Activated CD8-positive, alpha-beta T cell treated with anti-CD3 and anti-CD28 coated beads for 36 hours (primary cell): ENCODE results near the gene KIF18B. TPM values are rescaled to one million over a fixed set of nuclear protein-coding genes. Genes with fewer than 3 reads are reported as not detected.
"Not testable (repeated sequence)": the region's sequence is repeated elsewhere in the genome, so short reads cannot be mapped to it uniquely, and the experiment has no call there.

ENCODE experiments used
- ATAC-seq: fragments of 200-7000 bp; cut with Tn5 transposase; one replicate; pipeline ENCODE4 v1.10.0; 2021; ENCODE audit warnings: mild to moderate bottlenecking, moderate library complexity
- CTCF ChIA-PET: fragments of 350-600 bp; sonication (Branson Sonifier 250); formaldehyde crosslinking; loops from one replicate; lab custom pipeline; 2021; ENCODE audit warnings: antibody characterized with exemption; lab: Charles Lee
- POLR2A ChIA-PET: fragments of 350-600 bp; sonication (Branson Sonifier 250); formaldehyde crosslinking; loops from one replicate; lab custom pipeline; 2021; ENCODE audit warnings: antibody characterized with exemption; lab: Charles Lee
- DNase-seq: peaks from one replicate; pipeline ENCODE4 v3.0.0-alpha.2; 2020
- H3K27ac Mint-ChIP-seq: one replicate; pipeline ENCODE4 v1.8.0; 2021; ENCODE audit warnings: mild to moderate bottlenecking, mixed read lengths
- H3K27me3 Mint-ChIP-seq: one replicate; pipeline ENCODE4 v1.8.0; 2021; ENCODE audit warnings: mixed read lengths
- H3K36me3 Mint-ChIP-seq: one replicate; pipeline ENCODE4 v1.8.0; 2021; ENCODE audit warnings: low read depth, mixed read lengths
- H3K4me1 Mint-ChIP-seq: one replicate; pipeline ENCODE4 v1.8.0; 2021; ENCODE audit warnings: low read depth, mixed read lengths
- H3K4me3 Mint-ChIP-seq: one replicate; pipeline ENCODE4 v1.8.0; 2021; ENCODE audit warnings: mild to moderate bottlenecking, moderate library complexity, mixed read lengths
- H3K9me3 Mint-ChIP-seq: one replicate; pipeline ENCODE4 v1.8.0; 2021; ENCODE audit warnings: mixed read lengths
- intact Hi-C: fragments of 100-400 bp; cut with micrococcal nuclease; formaldehyde crosslinking; loops from one replicate; pipeline ENCODE4 v1.10.0; 2022
- total RNA-seq, 2 experiments: library from RNA; stranded (reverse); gene quantifications; one replicate each; pipeline ENCODE4 v1.2.3, GENCODE V29; 2021
- TF ChIP-seq, protein P1 (sequence below): fragments of 200-600 bp; IDR thresholded peaks from one replicate; pipeline ENCODE4 v1.8.0; 2022; ENCODE audit warnings: antibody characterized with exemption, mild to moderate bottlenecking

KIF18B gene
- total RNA-seq, 2 experiments from 2014 or later = 38.1 to 40.3 TPM

DNA sequence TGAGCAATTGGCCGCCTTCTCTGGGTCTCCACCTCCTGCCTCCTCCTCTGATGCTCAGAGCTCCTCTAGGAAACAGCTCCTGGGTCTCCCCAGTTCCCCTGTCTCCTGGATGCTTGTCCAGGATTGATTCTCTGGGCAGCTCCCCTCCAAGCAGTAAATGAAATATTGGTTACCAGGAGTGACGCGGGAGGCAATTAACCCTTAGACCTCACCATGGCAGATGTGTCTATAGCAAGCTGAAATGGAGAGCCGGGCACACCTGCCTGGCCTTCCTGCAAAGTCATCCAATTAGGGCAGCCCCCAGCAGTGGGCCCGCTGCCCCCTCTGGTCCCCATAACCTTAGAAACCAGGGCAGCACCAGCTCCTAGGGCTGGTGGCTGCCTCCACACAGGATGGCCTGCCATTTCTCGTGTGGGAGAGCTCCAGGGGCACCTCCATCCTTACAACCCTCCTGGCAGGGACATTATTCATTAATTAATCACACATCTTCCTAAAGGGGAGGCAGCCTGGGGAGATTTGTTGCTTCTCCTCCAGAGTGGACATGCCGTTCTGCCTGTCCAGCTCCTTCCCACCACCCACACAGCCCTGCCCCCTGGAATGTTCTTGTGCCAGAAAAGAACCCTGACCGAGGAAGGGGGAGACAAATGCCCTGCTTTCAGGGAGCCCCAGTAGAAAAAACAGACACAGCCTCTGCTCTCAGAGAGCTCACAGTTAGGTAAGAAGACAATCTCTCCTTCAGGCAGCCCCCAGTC is 8.3 kb upstream of the KIF18B start:
- H3K27ac Mint-ChIP-seq = no peak overlapping the region
- H3K4me1 Mint-ChIP-seq = peaks cover 6% of the 10 kb centered on the region
- no peak overlapping the region for H3K4me3 Mint-ChIP-seq
- DNase-seq = no peak
- TF ChIP-seq, protein P1, sequence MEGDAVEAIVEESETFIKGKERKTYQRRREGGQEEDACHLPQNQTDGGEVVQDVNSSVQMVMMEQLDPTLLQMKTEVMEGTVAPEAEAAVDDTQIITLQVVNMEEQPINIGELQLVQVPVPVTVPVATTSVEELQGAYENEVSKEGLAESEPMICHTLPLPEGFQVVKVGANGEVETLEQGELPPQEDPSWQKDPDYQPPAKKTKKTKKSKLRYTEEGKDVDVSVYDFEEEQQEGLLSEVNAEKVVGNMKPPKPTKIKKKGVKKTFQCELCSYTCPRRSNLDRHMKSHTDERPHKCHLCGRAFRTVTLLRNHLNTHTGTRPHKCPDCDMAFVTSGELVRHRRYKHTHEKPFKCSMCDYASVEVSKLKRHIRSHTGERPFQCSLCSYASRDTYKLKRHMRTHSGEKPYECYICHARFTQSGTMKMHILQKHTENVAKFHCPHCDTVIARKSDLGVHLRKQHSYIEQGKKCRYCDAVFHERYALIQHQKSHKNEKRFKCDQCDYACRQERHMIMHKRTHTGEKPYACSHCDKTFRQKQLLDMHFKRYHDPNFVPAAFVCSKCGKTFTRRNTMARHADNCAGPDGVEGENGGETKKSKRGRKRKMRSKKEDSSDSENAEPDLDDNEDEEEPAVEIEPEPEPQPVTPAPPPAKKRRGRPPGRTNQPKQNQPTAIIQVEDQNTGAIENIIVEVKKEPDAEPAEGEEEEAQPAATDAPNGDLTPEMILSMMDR = no peak
- no peaks in the 10 kb centered on the region for H3K36me3 Mint-ChIP-seq
- H3K9me3 Mint-ChIP-seq = no peaks in the 10 kb centered on the region
- ChIA-PET POLR2A (interaction anchor here (1.3 to 1.5 kb wide), 2 partner anchors 11 to 18 kb away, joined by 3 to 4 read pairs; no protein-coding TSS in a partner anchor), CTCF (interaction anchor here (0.6 to 2.7 kb wide), 5 partner anchors 9 to 1253 kb away, joined by 3 to 7 read pairs (median 3); partner anchors contain the start of gene ACBD4)
- intact Hi-C loops = no loop called here
- no peak for ATAC-seq
- H3K27me3 Mint-ChIP-seq = peaks cover 13% of the 10 kb centered on the region

- no peak for DNase-seq
- CTCF ChIA-PET = no interaction called here
These were observed 5.4 kb upstream of the KIF18B start for GRCh38 chr17:44952946-44953475.

GRCh38 chr17:44948315-44948795 is 782 bp upstream of the KIF18B start:
- intact Hi-C loops = no loop called here
- Mint-ChIP-seq H3K4me1 (peaks cover 11% of the 10 kb centered on the region), H3K27ac (peak overlapping the region; percentile 92), H3K4me3 (peak overlapping the region; percentile 90), H3K9me3 (no peaks in the 10 kb centered on the region), H3K36me3 (peaks cover 17% of the 10 kb centered on the region), H3K27me3 (peaks cover 3% of the 10 kb centered on the region)
- ChIA-PET CTCF (interaction anchor here (1.0 to 1.9 kb wide), 2 partner anchors 9 to 72 kb away, joined by 3 to 8 read pairs; no protein-coding TSS in a partner anchor), POLR2A (interaction anchor here (0.9 to 2.4 kb wide), 4 partner anchors 12 to 50 kb away, joined by 3 to 11 read pairs (median 4); partner anchors contain the start of gene EFTUD2)
- DNase-seq (no peak), ATAC-seq (no peak)
- TF ChIP-seq, protein P1 = no peak

More at GRCh38 chr17:44952946-44953475, 5.4 kb upstream of the KIF18B start:
- H3K4me1 Mint-ChIP-seq = peaks cover 5% of the 10 kb centered on the region
- no peak overlapping the region for H3K4me3 Mint-ChIP-seq
- TF ChIP-seq, protein P1 = no peak
- H3K9me3 Mint-ChIP-seq = no peaks in the 10 kb centered on the region
- no peaks in the 10 kb centered on the region for H3K36me3 Mint-ChIP-seq
- no peak overlapping the region for H3K27ac Mint-ChIP-seq
- POLR2A ChIA-PET = interaction anchor here (1.5 kb wide), 1 partner anchor 17 kb away, joined by 3 read pairs; no protein-coding TSS in a partner anchor
- no peak for ATAC-seq
- intact Hi-C loops = no loop called here
- peaks cover 3% of the 10 kb centered on the region for H3K27me3 Mint-ChIP-seq

- POLR2A ChIA-PET = interaction anchor here (1.2 kb wide), 1 partner anchor 42 kb away, joined by 3 read pairs; no protein-coding TSS in a partner anchor
- CTCF ChIA-PET = interaction anchor here (1.1 kb wide), 1 partner anchor 76 kb away, joined by 4 read pairs; no protein-coding TSS in a partner anchor
- H3K27ac Mint-ChIP-seq, intact Hi-C loops, H3K9me3 Mint-ChIP-seq, DNase-seq, H3K27me3 Mint-ChIP-seq, ATAC-seq: not testable (repeated sequence)
- peaks cover 15% of the 10 kb centered on the region for H3K4me1 Mint-ChIP-seq
- H3K4me3 Mint-ChIP-seq = peak overlapping the region; percentile 90
- H3K36me3 Mint-ChIP-seq = peaks cover 21% of the 10 kb centered on the region
These were observed 1.9 kb downstream of the KIF18B start for GRCh38 chr17:44945652-44946051.

DNA sequence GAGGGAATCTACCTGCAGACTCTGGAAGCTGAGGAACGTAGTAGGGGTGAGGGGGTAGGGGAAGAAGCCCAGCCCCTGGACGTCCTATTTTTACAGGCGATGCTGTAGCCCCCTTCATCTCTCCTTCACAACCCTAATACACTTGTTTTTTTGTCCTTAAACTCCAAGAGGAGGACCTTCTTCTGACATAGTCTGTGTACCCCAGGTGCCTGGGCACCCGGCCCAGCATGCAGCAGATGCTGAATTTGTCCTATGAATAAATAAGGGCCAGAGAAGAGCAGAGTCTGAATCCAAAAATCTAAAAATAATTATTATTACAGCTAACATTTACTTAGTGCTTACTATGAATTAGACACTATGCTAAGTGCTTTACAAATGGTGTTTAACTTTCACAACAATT is 5.1 kb downstream of the KIF18B start:
- ChIA-PET CTCF (interaction anchor here (0.5 to 2.6 kb wide), 6 partner anchors 22 to 206 kb away, joined by 3 to 8 read pairs (median 3); no protein-coding TSS in a partner anchor), POLR2A (interaction anchor here (0.8 kb wide), 1 partner anchor 58 kb away, joined by 3 read pairs; no protein-coding TSS in a partner anchor)
- intact Hi-C loops = no loop called here
- Mint-ChIP-seq H3K27ac (no peak overlapping the region), H3K36me3 (peaks cover 32% of the 10 kb centered on the region), H3K4me3 (no peak overlapping the region), H3K9me3 (no peaks in the 10 kb centered on the region), H3K4me1 (peaks cover 8% of the 10 kb centered on the region), H3K27me3 (peaks cover 3% of the 10 kb centered on the region)
- DNase-seq = no peak
- TF ChIP-seq, protein P1 = no peak
- no peak for ATAC-seq
